AG08395 (cell line): ENCODE measurements around the gene SLC25A34.

Experiments
- DNase-seq: peaks from one replicate; pipeline ENCODE4 v3.0.0; 2012; ENCODE audit warnings: mixed read lengths, low spot score

The SLC25A34 gene

GRCh38 chr1:15775706-15776105 lies 39.6 kb downstream of the SLC25A34 start:
- DNase-seq: no peak

DNA sequence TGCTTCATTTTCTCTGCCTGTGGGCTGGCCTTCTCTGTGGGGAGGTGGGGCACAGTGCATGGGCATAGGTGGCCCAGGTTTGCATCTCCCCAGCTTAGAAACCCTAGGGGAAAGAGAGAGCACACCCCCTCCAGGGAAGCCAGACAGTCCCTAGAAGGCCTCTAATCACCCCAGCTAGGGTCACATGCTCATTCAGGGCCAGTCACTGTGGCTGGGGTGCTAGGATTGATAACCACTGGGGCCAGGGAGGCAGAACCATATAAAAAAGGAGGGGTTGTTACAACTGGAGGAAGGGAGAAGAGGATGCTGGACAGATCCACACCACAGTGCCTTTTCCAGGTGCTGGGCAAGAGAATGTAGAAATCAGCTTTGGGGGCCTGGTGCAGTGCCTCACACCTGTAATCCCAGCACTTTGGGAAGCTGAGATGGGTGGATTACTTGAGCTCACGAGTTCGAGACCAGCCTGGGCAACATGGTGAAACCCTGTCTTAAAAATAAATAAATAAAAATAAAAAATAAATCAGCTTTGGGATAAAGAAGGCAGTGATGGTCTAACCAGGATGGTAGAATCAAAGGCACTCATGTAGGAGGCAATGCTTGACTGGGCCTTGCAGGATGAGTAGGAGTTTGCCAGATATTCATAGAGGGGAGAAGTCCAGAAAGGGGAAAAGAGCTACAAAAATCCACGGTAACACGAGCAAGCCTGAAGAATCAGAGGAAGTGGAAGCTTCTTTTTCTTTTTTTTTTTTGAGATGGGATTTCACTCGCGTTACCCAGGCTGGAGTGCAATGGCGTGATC lies 42.0 kb downstream of the SLC25A34 start:
- no peak for DNase-seq

GRCh38 chr1:15785683-15786082 lies 49.6 kb downstream of the SLC25A34 start:
- no peak for DNase-seq

- peak; percentile 72 for DNase-seq
These were observed 50.5 kb downstream of the SLC25A34 start for GRCh38 chr1:15786581-15786980.

- no peak for DNase-seq
These were observed 52.7 kb downstream of the SLC25A34 start for GRCh38 chr1:15788624-15789301.
